ENCODE results near the gene NCF1. TPM values are rescaled to one million over a fixed set of nuclear protein-coding genes. Genes with fewer than 3 reads are reported as not detected.
"Not testable (repeated sequence)": the region's sequence is repeated elsewhere in the genome, so short reads cannot be mapped to it uniquely, and the experiment has no call there.

NCF1 gene
- total and polyA plus RNA-seq, 2 of the 8 experiments (the other 6 are each of a cell fraction or from before 2014, with no cell fraction given), result 0.47 to 0.73 TPM

DNA sequence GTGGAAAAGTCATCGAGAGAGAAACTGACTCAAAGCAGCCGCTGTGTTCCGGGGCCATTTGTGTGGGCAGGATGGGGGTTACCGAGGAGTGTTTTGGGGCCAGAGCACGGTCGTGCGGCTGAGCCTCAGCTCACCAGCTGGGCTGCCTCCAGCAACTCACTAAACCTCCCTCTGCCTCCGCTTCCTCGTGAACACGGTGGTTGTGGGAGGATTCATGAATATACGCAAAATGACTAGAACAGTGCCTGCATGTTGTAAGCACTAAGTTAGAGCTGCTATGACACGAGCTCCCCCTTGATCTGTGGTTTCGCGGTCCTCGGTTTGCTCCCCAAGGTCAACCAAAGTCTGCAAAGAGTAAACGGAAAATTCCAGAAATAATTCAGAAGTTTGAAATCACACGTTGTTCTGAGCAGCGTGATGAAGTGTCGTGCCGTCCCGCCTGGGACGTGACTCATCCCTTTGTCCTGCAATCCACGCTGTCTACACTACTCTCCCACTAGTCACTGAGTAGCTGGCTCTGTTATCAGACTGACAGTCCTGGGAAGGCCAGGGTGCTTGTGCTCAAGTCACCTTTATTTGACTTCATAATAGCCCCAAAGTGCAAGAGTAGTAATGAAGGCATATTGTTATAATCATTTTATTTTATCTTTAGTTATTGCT is 46.5 kb downstream of the NCF1 start:
- H3K4me1 ChIP-seq (replicated peaks in 1 of 4; ENCODE audit: control insufficient read depth in 3 of 4, insufficient read depth in 4 of 4, low read length in 3 of 4); H4K5ac ChIP-seq (ENCODE audit: insufficient read length, low read depth, low read length); H2BK12ac ChIP-seq (ENCODE audit: low read depth, low read length); H3K9ac ChIP-seq (replicated peaks in 1 of 4; ENCODE audit: extremely low read depth in 1 of 4, low read depth in 3 of 4, low read length in 3 of 4); H3K79me2 ChIP-seq (ENCODE audit: control insufficient read depth in 1 of 2, insufficient read depth in 2 of 2, low read length in 2 of 2); H4K20me1 ChIP-seq (replicated peaks in 1 of 2; ENCODE audit: control insufficient read depth in 1 of 2, insufficient read depth in 2 of 2, low read length in 2 of 2); H2BK5ac ChIP-seq (ENCODE audit: low read depth, low read length); H3K18ac ChIP-seq (ENCODE audit: extremely low read depth, low read length); H3K23ac ChIP-seq (ENCODE audit: insufficient read length); H4K8ac ChIP-seq (ENCODE audit: extremely low read depth, insufficient read depth, low read length); H3K27ac ChIP-seq (ENCODE audit: low read depth, low read length); H2BK120ac ChIP-seq (replicated peaks; ENCODE audit: low read depth, low read length); CTCF ChIA-PET (ENCODE audit: partially characterized antibody); H2BK15ac ChIP-seq (ENCODE audit: low read length); H3K79me1 ChIP-seq (ENCODE audit: low read depth, low read length); H3K14ac ChIP-seq (ENCODE audit: insufficient read length); H2BK20ac ChIP-seq (ENCODE audit: low read length); H4K91ac ChIP-seq (replicated peaks; ENCODE audit: insufficient read length, low read length); H2AK5ac ChIP-seq (ENCODE audit: low read depth, low read length); H3K27me3 ChIP-seq (replicated peaks in 1 of 4; ENCODE audit: control insufficient read depth in 3 of 4, extremely low read depth in 1 of 4, insufficient read depth in 3 of 4, low read length in 3 of 4); H3K23me2 ChIP-seq (ENCODE audit: low read depth, low read length); H2AFZ ChIP-seq (ENCODE audit: low read length); H3K4me2 ChIP-seq (ENCODE audit: insufficient read depth in 1 of 2, low read depth in 2 of 2, low read length in 2 of 2); H3K9me3 ChIP-seq (ENCODE audit: insufficient read depth in 2 of 2, low read depth in 1 of 2, low read length in 1 of 2); H3K4ac ChIP-seq (replicated peaks; ENCODE audit: insufficient read length, low read depth, low read length); H3K4me3 ChIP-seq (ENCODE audit: extremely low read depth in 1 of 4, insufficient read depth in 2 of 4, low read depth in 3 of 4, low read length in 4 of 4); H3K56ac ChIP-seq (replicated peaks; ENCODE audit: insufficient read length, low read depth, low read length); FAIRE-seq; H3K36me3 ChIP-seq (ENCODE audit: control insufficient read depth in 2 of 4, insufficient read depth in 4 of 4, low read length in 3 of 4); DNase-seq (ENCODE audit: low read depth in 1 of 2, low spot score in 2 of 2); POLR2A ChIA-PET (ENCODE audit: partially characterized antibody): not testable (repeated sequence)
- WGBS, 2 experiments (ENCODE audit: extremely low coverage in 1 of 2, insufficient coverage in 1 of 2, insufficient read length in 1 of 2, insufficient replicate concordance in 2 of 2, low coverage in 1 of 2, low lambda C conversion rate in 2 of 2, missing lambda C conversion rate in 1 of 2), result no CpG with 5 or more reads among the region's 23 CpGs

GRCh38 chr7:74821259-74821658 is 47.4 kb downstream of the NCF1 start:
- H4K20me1 ChIP-seq (replicated peaks in 1 of 2; ENCODE audit: control insufficient read depth in 1 of 2, insufficient read depth in 2 of 2, low read length in 2 of 2); H4K91ac ChIP-seq (replicated peaks; ENCODE audit: insufficient read length, low read length); H2BK15ac ChIP-seq (ENCODE audit: low read length); H4K5ac ChIP-seq (ENCODE audit: insufficient read length, low read depth, low read length); DNase-seq (ENCODE audit: low read depth in 1 of 2, low spot score in 2 of 2); H3K4ac ChIP-seq (replicated peaks; ENCODE audit: insufficient read length, low read depth, low read length); H3K27me3 ChIP-seq (replicated peaks in 1 of 4; ENCODE audit: control insufficient read depth in 3 of 4, extremely low read depth in 1 of 4, insufficient read depth in 3 of 4, low read length in 3 of 4); H2AFZ ChIP-seq (ENCODE audit: low read length); FAIRE-seq; H3K79me1 ChIP-seq (ENCODE audit: low read depth, low read length); H3K9ac ChIP-seq (replicated peaks in 1 of 4; ENCODE audit: extremely low read depth in 1 of 4, low read depth in 3 of 4, low read length in 3 of 4); H3K23ac ChIP-seq (ENCODE audit: insufficient read length); H3K36me3 ChIP-seq (ENCODE audit: control insufficient read depth in 2 of 4, insufficient read depth in 4 of 4, low read length in 3 of 4); H3K9me3 ChIP-seq (ENCODE audit: insufficient read depth in 2 of 2, low read depth in 1 of 2, low read length in 1 of 2); H3K14ac ChIP-seq (ENCODE audit: insufficient read length); H4K8ac ChIP-seq (ENCODE audit: extremely low read depth, insufficient read depth, low read length); H2BK120ac ChIP-seq (replicated peaks; ENCODE audit: low read depth, low read length); H3K56ac ChIP-seq (replicated peaks; ENCODE audit: insufficient read length, low read depth, low read length); H2BK5ac ChIP-seq (ENCODE audit: low read depth, low read length); H2BK20ac ChIP-seq (ENCODE audit: low read length); H3K27ac ChIP-seq (ENCODE audit: low read depth, low read length); H2BK12ac ChIP-seq (ENCODE audit: low read depth, low read length); H3K4me3 ChIP-seq (ENCODE audit: extremely low read depth in 1 of 4, insufficient read depth in 2 of 4, low read depth in 3 of 4, low read length in 4 of 4); CTCF ChIA-PET (ENCODE audit: partially characterized antibody); H3K23me2 ChIP-seq (ENCODE audit: low read depth, low read length); H3K4me1 ChIP-seq (replicated peaks in 1 of 4; ENCODE audit: control insufficient read depth in 3 of 4, insufficient read depth in 4 of 4, low read length in 3 of 4); POLR2A ChIA-PET (ENCODE audit: partially characterized antibody); H3K18ac ChIP-seq (ENCODE audit: extremely low read depth, low read length); H3K79me2 ChIP-seq (ENCODE audit: control insufficient read depth in 1 of 2, insufficient read depth in 2 of 2, low read length in 2 of 2); H3K4me2 ChIP-seq (ENCODE audit: insufficient read depth in 1 of 2, low read depth in 2 of 2, low read length in 2 of 2); H2AK5ac ChIP-seq (ENCODE audit: low read depth, low read length): not testable (repeated sequence)
- WGBS, 2 experiments (ENCODE audit: extremely low coverage in 1 of 2, insufficient coverage in 1 of 2, insufficient read length in 1 of 2, insufficient replicate concordance in 2 of 2, low coverage in 1 of 2, low lambda C conversion rate in 2 of 2, missing lambda C conversion rate in 1 of 2), result no CpG with 5 or more reads among the region's 5 CpGs
